GM18520 (cell line): ENCODE data around the gene GSTM2.

Experiments used
- ATAC-seq: cut with Tn5 transposase; IDR thresholded peaks from one replicate; pipeline ENCODE4 v1.9.1; 2021; ENCODE audit not compliant: unreplicated experiment

Gene GSTM2

GRCh38 chr1:109629372-109630030 is 38.4 kb upstream of the GSTM2 start:
- ATAC-seq: no peak

DNA sequence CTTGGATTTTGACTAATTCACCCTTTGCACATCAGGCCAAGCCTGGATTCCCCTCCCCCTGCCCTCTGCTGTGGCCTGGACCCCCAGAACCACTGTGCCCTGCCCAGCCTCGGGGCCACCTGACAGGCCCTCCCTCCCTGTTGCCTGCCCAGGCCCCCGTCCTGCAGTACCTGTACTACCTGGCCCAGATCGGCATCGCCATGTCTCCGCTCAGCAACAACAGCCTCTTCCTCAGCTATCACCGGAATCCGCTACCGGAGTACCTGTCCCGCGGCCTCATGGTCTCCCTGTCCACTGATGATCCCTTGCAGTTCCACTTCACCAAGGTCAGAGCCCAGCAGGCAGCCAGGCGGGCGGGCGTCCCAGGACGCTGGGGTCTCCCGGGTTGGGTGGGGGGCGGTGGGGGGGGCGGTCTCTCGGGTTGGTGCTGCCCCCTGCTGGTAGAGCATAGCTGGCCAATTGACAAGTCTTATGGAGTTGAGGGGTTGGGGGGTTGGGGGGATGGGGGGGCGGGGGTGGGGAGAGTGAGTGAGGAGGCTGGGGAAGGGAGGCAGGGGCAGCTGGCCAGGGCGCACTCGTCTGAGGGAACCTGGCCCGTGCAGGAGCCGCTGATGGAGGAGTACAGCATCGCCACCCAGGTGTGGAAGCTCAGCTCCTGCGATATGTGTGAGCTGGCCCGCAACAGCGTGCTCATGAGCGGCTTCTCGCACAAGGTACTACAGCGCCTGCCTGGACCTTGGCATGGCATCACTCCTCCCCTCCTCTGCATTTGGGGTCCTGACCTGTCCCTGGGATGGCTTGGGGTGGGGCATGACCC is 37.6 kb upstream of the GSTM2 start:
- no peak for ATAC-seq

DNA sequence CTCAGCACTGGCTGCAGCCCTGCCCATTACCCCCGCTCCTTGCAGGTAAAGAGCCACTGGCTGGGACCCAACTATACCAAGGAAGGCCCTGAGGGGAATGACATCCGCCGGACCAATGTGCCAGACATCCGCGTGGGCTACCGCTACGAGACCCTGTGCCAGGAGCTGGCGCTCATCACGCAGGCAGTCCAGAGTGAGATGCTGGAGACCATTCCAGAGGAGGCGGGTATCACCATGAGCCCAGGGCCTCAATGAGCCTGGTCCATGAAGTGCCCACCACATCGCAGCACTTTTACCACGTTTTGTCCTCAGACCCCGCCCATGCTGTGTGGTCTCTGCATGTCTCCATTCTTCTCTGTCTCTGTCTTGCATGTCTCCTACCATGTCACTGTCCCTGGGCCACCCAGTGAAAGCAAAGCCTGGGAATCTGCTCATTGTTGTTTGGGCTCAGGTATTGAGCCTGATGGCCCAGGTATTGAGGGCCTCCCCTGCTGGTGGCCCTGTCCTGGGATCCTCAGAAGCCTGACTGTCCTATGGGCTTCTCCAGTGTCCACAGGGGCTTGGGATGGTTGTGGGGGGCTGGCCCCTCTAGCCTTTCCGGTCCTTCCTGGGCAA is 36.9 kb upstream of the GSTM2 start:
- no peak for ATAC-seq

GRCh38 chr1:109631513-109632505 is 36.0 kb upstream of the GSTM2 start:
- ATAC-seq: no peak

GRCh38 chr1:109632671-109633346 is 35.0 kb upstream of the GSTM2 start:
- no peak for ATAC-seq

GRCh38 chr1:109634292-109634691 is 33.6 kb upstream of the GSTM2 start:
- ATAC-seq: no peak

DNA sequence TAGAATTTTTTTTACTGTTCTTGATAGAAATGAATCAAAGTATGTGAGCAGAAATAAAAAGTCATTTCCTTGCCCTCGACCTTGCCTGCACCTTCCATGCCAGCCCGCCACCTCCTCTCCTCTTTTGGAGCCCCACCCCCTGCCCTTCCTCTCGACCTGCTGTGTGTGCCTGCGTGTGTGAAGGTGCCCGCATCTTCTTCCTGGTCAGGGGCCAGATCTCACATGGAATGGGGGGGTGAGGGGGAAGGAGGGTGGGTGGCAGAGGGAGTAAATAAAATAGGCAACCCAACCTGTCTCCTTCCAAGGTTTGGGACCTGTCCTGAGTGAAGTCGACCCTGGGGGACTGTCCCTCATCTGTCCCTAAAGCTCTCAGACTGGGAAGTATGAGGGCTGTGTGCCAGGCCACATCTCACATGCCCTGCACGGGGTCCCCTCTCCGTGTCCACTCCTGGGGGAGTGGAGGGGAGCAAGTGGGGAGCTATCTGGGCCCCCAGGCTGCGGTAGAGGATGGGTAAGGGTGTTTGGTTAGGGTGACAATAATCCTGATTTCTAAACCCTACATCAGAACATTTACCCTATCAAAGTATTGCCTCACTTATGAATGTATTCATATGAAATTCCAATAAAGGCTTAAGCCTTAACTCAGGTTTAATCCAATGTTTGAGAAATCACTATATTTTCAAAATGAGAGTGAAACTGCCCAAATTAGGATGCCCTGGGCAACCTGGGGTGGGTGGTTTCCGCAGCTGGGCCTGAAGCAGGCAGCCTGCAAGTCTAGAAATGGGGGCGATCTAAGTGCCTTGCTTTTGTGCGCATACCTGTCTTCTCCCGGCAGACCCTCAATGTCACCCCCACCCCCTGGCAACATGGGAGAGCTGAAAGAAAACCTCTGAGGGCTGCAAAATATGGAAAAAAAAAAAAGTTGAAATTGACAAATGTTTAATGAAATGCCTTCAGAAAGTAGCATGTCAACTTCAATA is 32.8 kb upstream of the GSTM2 start:
- ATAC-seq: no peak

- no peak for ATAC-seq
Measured at GRCh38 chr1:109635862-109636200, 32.0 kb upstream of the GSTM2 start.

GRCh38 chr1:109636201-109636952 is 31.5 kb upstream of the GSTM2 start:
- no peak for ATAC-seq

DNA sequence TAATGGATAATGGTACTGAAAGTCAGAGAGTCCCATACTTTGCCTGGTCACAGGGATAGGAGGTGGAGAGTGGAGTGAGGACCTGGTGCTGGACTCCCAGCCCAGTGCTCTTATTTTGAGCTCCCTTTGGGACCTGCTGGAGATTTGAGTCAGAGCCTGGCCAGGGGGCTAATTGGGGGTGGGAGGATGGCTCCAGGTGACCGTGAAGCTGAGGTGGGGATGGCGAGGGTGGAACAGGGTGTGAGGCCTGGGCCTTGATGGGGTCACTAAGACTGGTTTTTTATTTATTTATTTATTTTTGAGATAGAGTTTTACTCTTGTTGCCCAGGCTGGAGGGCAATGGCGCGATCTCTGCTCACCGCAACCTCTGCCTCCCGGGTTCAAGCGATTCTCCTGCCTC is 30.4 kb upstream of the GSTM2 start:
- ATAC-seq: no peak

DNA sequence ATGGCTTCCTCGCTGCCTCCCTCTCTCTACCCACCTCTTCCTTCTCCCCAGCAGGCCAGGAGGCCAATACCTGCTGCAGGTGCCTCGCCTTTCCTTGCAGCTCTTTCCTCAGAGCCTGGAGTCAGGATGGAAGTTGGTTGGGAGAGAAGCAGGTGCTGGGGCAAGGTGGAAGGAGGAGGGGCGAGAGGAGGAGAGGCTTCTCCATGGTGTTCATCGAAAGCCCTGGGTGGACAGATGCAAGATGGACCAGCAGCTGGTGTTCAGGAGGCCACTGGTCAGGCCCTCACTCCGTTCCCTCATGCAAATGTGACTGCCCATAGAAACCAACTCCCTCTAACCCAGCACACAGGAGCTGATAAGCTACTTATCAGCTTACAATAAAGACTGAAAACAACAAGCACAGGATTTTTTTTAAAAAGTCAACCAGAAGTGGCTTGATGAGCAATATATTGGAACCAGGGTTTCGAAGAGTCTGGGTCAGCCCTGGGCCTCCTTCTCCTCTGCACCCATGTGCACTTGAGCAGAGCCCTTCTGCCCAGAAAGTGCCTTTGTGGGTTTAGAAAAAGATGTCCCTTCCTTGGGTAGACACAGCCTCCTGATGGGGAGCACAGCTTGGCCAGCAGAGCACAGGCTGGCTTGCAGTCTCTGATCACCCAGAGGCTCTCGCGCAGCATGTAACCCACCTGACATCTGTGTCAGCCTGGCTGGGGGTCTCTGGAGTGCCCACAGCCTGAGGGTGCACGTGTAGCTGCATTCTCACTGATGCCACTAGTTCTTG is 28.6 kb upstream of the GSTM2 start:
- no peak for ATAC-seq

GRCh38 chr1:109639841-109640184 is 28.0 kb upstream of the GSTM2 start:
- ATAC-seq: no peak

DNA sequence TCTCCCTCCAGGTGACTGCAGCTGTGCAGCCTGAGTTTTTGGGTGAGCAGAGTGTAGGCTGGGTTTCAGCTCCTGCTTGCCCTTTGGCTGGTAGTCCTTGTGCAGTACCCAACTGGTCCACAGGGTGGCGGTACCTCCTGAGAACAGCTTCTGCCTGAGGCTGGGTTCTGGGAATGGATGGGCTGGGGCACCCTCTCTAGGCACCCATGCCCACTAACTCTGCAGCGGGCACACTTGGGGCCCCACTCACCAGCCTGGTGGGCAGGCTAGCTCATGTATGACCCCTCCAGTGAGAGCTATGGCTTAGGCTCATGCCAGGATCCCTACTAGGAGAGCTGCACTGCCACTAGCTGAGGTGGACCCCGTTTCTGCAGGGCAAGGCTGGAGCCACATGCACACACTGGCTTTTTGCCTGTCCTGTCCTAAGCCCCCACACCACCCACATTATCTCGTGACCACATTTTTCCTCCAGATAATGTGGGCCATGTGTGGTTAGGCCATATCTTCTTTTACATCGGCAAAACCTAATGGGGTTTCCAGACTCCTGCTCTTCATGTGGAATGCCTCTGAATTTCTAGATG is 27.5 kb upstream of the GSTM2 start:
- no peak for ATAC-seq

DNA sequence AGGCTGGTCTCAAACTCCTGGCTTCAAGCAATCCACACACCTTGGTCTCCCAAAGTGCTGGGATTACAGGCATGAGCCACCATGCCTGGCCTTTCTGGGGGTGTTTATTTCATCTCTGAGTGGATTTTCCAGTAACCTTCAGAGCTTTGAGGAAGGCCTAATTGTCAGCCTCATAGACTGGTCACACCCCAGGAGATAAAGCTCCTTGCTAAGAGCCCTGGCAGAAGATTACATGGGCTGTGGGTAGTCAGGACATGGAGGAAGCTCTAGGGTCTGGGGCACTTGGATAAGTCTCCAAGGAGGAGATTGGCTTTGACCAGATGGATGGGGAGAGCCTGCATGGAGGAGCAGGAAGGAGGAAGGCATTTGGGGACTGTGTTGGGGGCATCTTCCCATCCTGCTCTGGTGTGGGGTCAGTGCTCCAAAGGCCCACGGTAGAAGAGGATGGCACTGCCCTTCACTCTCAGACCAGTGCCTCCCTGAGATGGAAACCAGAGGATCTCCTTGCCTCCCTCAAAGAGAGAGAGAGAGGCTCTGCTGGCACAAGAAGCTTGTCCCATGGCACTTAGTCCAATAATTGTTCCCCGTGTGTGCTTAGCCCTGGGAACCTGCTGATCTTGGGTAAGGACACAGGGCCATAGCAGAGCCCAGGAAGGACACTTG is 26.6 kb upstream of the GSTM2 start:
- ATAC-seq: no peak

DNA sequence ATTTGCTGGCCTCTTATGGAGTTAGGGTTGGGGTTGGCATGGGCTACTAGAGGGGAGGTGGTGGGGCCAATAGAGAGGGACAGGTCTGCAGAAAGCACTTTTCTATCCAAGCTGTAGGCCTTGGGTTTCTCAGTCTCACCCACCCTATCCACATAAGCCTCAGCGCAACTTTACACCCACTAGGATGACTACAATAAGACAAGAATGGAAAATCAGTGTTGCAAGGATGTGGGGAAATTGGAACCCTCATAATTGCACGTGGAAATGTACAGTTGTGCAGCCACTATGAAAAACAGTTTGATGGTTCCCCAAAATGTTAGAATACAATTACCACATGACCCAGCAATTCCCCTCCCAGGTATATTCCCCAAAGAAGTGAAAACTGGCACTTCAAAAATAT is 26.0 kb upstream of the GSTM2 start:
- ATAC-seq: no peak

DNA sequence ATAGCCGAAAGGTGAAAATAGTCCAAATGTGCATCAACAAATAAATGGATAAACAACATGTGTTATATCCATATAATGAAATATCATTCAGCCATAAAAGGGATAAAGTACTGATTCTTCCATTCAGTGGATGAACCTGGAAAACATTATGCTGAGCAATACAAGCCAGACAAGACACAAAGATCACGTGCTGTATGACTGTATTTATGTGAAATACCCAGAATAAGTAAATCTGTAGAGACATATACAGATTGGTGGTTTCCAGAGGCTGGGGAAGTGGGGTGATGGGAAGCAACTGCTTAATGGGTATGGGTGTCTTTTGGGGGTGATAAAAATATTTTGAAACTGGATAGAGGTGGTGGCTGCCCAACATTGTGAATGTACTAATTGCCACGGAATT is 25.2 kb upstream of the GSTM2 start:
- no peak for ATAC-seq
